Measurements from ENCODE around the gene SLC44A3. TPM values are rescaled to one million over a fixed set of nuclear protein-coding genes. Genes with fewer than 3 reads are reported as not detected.

SLC44A3 gene
- polyA plus RNA-seq, 1 of the 3 experiments (the other 2 are of a cell fraction), result 2.6 TPM

DNA sequence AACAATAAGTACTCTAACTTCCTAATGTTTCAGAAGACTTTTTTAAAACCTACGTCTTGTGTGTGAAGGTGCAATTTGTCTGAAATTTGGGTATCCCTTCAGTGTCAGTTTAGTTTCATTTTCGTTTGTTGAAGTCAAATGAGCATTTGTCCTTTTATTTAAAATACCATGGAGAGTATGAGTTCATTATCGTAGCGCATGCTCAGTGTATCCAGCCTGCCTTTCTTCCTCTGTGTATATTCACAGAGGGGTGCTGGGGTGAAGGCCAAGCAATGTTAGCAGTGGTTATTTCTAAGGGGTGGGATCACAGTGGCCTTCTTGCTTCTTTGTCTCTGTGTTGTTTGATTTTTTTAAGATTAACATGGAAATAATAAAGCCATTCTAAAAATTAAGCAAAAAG is 63.5 kb downstream of the SLC44A3 start:
- Histone ChIP-seq H3F3A (replicated peaks; ENCODE audit: insufficient read depth) (peaks cover 9% of the 10 kb centered on the region), H4K20me1 (ENCODE audit: insufficient read depth) (no peaks in the 10 kb centered on the region), H3K4me1 (ENCODE audit: control insufficient read depth in 1 of 2, insufficient read depth in 2 of 2, low read depth in 1 of 2, low read length in 1 of 2) (peaks cover 4 to 10% of the 10 kb centered on the region in 2 experiments; a peak in 2 of 4 replicates), H3K9me3 (no peaks in the 10 kb centered on the region), H3K27me3 (ENCODE audit: insufficient read depth) (no peaks in the 10 kb centered on the region), H2AFZ (ENCODE audit: low read depth) (peak overlapping the region; percentile 78), H3K79me2 (ENCODE audit: insufficient read depth) (no peaks in the 10 kb centered on the region), H3K9me2 (no peaks in the 10 kb centered on the region), H3K4me2 (peak overlapping the region; percentile 54), H3K27ac (ENCODE audit: low read depth in 2 of 2, low read length in 1 of 2) (peak overlapping the region; percentile 80 to 96), H3K9ac (peak overlapping the region; percentile 47; the same call in 1 of the 2 replicates), H3K4me3 (ENCODE audit: low read depth in 2 of 2, low read length in 1 of 2) (no peak overlapping the region), H3K36me3 (replicated peaks in 1 of 2; ENCODE audit: control insufficient read depth in 1 of 2, insufficient read depth in 2 of 2, low read length in 1 of 2) (no peaks in the 10 kb centered on the region)
- 66% methylated on average over 4 of the region's 4 CpGs for WGBS (ENCODE audit: low lambda C conversion rate)
- TF ChIP-seq RXRA (IDR thresholded peaks at IDR 0.05; ENCODE audit: borderline replicate concordance, low read depth) (no peak), CHD2 (IDR thresholded peaks at IDR 0.05; ENCODE audit: low read length, partially characterized antibody) (no peak), EP300 (IDR thresholded peaks at IDR 0.05; ENCODE audit: borderline replicate concordance in 1 of 2, low read depth in 1 of 2, low read length in 1 of 2) (no peak), FOXJ3 (CRISPR knock-in tag; IDR thresholded peaks at IDR 0.05) (no peak), TCF12 (IDR thresholded peaks at IDR 0.05) (no peak), ELF1 (IDR thresholded peaks at IDR 0.05) (no peak), POLR2AphosphoS5 (IDR thresholded peaks at IDR 0.05; ENCODE audit: low read depth, low read length) (no peak), GATA2 (CRISPR knock-in tag; IDR thresholded peaks at IDR 0.05) (no peak), RFX5 (IDR thresholded peaks at IDR 0.05; ENCODE audit: low read length) (no peak), MEF2A (IDR thresholded peaks at IDR 0.05; ENCODE audit: borderline replicate concordance, low read depth) (no peak)
- TF ChIP-seq, protein P1, sequence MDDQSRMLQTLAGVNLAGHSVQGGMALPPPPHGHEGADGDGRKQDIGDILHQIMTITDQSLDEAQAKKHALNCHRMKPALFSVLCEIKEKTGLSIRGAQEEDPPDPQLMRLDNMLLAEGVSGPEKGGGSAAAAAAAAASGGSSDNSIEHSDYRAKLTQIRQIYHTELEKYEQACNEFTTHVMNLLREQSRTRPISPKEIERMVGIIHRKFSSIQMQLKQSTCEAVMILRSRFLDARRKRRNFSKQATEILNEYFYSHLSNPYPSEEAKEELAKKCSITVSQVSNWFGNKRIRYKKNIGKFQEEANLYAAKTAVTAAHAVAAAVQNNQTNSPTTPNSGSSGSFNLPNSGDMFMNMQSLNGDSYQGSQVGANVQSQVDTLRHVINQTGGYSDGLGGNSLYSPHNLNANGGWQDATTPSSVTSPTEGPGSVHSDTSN (IDR thresholded peaks at IDR 0.05), result no peak
- TF ChIP-seq, protein P2, sequence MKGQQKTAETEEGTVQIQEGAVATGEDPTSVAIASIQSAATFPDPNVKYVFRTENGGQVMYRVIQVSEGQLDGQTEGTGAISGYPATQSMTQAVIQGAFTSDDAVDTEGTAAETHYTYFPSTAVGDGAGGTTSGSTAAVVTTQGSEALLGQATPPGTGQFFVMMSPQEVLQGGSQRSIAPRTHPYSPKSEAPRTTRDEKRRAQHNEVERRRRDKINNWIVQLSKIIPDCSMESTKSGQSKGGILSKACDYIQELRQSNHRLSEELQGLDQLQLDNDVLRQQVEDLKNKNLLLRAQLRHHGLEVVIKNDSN (IDR thresholded peaks at IDR 0.05; ENCODE audit: borderline replicate concordance, low read depth), result no peak
- TF ChIP-seq, protein P3, sequence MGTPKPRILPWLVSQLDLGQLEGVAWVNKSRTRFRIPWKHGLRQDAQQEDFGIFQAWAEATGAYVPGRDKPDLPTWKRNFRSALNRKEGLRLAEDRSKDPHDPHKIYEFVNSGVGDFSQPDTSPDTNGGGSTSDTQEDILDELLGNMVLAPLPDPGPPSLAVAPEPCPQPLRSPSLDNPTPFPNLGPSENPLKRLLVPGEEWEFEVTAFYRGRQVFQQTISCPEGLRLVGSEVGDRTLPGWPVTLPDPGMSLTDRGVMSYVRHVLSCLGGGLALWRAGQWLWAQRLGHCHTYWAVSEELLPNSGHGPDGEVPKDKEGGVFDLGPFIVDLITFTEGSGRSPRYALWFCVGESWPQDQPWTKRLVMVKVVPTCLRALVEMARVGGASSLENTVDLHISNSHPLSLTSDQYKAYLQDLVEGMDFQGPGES (IDR thresholded peaks at IDR 0.05; ENCODE audit: low read depth, low read length), result no peak
- TF ChIP-seq, protein P4, sequence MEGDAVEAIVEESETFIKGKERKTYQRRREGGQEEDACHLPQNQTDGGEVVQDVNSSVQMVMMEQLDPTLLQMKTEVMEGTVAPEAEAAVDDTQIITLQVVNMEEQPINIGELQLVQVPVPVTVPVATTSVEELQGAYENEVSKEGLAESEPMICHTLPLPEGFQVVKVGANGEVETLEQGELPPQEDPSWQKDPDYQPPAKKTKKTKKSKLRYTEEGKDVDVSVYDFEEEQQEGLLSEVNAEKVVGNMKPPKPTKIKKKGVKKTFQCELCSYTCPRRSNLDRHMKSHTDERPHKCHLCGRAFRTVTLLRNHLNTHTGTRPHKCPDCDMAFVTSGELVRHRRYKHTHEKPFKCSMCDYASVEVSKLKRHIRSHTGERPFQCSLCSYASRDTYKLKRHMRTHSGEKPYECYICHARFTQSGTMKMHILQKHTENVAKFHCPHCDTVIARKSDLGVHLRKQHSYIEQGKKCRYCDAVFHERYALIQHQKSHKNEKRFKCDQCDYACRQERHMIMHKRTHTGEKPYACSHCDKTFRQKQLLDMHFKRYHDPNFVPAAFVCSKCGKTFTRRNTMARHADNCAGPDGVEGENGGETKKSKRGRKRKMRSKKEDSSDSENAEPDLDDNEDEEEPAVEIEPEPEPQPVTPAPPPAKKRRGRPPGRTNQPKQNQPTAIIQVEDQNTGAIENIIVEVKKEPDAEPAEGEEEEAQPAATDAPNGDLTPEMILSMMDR (IDR thresholded peaks at IDR 0.05), result no peak
- TF ChIP-seq, protein P5, sequence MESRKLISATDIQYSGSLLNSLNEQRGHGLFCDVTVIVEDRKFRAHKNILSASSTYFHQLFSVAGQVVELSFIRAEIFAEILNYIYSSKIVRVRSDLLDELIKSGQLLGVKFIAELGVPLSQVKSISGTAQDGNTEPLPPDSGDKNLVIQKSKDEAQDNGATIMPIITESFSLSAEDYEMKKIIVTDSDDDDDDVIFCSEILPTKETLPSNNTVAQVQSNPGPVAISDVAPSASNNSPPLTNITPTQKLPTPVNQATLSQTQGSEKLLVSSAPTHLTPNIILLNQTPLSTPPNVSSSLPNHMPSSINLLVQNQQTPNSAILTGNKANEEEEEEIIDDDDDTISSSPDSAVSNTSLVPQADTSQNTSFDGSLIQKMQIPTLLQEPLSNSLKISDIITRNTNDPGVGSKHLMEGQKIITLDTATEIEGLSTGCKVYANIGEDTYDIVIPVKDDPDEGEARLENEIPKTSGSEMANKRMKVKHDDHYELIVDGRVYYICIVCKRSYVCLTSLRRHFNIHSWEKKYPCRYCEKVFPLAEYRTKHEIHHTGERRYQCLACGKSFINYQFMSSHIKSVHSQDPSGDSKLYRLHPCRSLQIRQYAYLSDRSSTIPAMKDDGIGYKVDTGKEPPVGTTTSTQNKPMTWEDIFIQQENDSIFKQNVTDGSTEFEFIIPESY (IDR thresholded peaks at IDR 0.05; ENCODE audit: borderline replicate concordance, low read depth), result no peak
- no peak for DNase-seq
- CTCF ChIA-PET, result interaction anchor here (1.3 kb wide), 1 partner anchor 159 kb away, joined by 3 read pairs; no protein-coding TSS in a partner anchor
- POLR2A ChIA-PET, result interaction anchor here (0.6 to 1.5 kb wide), 2 partner anchors 10 to 44 kb away, joined by 3 read pairs; no protein-coding TSS in a partner anchor

Measured in SK-N-SH (cell line).